KMS-11 (cell line): ENCODE data around the gene SHBG.

ENCODE experiments used
- H2AFZ ChIP-seq: fragments of 200-600 bp; sonication (generic); 2 replicates; pipeline ENCODE4 v1.6.1; 2016; ENCODE audit warnings: antibody characterized with exemption, mixed run types, low read depth
- H3K27ac ChIP-seq: fragments of 200-600 bp; sonication (generic); 2 replicates; pipeline ENCODE4 v1.6.1; 2016; ENCODE audit warnings: mild to moderate bottlenecking, mixed run types
- H3K27me3 ChIP-seq: fragments of 200-600 bp; sonication (generic); 2 replicates; pipeline ENCODE4 v1.6.1; 2017; ENCODE audit warnings: mild to moderate bottlenecking, low read depth, mixed run types, moderate library complexity; ENCODE audit not compliant: insufficient read depth
- H3K36me3 ChIP-seq: fragments of 200-600 bp; sonication (generic); 2 replicates; pipeline ENCODE4 v1.6.1; 2017; ENCODE audit warnings: mild to moderate bottlenecking, mixed run types; ENCODE audit not compliant: insufficient read depth
- H3K4me1 ChIP-seq: fragments of 200-600 bp; sonication (generic); 2 replicates; pipeline ENCODE4 v1.6.1; 2016; ENCODE audit warnings: mild to moderate bottlenecking, low read depth, mixed run types; ENCODE audit not compliant: poor library complexity, severe bottlenecking
- H3K4me2 ChIP-seq: fragments of 200-600 bp; sonication (generic); 2 replicates; pipeline ENCODE4 v1.7.0; 2016; ENCODE audit warnings: mild to moderate bottlenecking, mixed run types
- H3K4me3 ChIP-seq: fragments of 200-600 bp; sonication (generic); IDR thresholded peaks from 2 replicates; pipeline ENCODE4 v1.6.1; 2017; ENCODE audit warnings: low read depth, low read length, mixed read lengths; ENCODE audit not compliant: insufficient read depth
- H3K79me2 ChIP-seq: fragments of 200-600 bp; sonication (generic); 2 replicates; pipeline ENCODE4 v1.6.1; 2016; ENCODE audit warnings: low read depth, mixed run types; ENCODE audit not compliant: insufficient read depth
- H3K9ac ChIP-seq: fragments of 200-600 bp; sonication (generic); 2 replicates; pipeline ENCODE4 v1.6.1; 2016; ENCODE audit warnings: mild to moderate bottlenecking, mixed run types
- H4K20me1 ChIP-seq: fragments of 200-600 bp; sonication (generic); 2 replicates; pipeline ENCODE4 v1.6.1; 2016; ENCODE audit warnings: mild to moderate bottlenecking, mixed run types; ENCODE audit not compliant: insufficient read depth
- TF ChIP-seq, protein P1 (sequence below): fragments of 200-600 bp; sonication (generic); conservative IDR thresholded peaks from 2 replicates; pipeline ENCODE4 v1.6.1; 2017; ENCODE audit warnings: low read depth, mild to moderate bottlenecking, antibody characterized with exemption, low read length, moderate library complexity, mixed read lengths

The SHBG gene

DNA sequence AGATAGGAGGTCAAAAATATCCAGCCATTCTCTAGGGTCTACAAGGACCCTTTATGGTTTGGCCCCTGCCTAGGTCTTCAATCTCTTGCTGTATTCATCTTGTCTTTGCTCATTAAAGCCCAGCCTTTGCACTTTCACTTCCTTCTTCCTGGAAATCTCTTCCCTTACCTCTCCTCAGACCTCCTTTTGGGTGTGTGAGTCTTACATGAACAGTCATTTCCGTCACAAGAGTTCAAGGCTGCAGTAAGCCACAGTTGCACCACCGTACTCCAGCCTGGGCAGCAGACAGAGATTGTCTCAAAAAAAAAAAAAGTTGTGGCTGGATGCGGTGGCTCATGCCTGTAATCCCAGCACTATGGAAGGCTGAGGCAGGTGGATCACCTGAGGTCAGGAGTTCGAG is 14.8 kb downstream of the SHBG start:
- no peaks in the 10 kb centered on the region for H3K36me3 ChIP-seq
- H3K27ac ChIP-seq, result no peak overlapping the region
- H3K4me1 ChIP-seq, result no peaks in the 10 kb centered on the region
- H3K79me2 ChIP-seq, result no peaks in the 10 kb centered on the region
- TF ChIP-seq, protein P1, sequence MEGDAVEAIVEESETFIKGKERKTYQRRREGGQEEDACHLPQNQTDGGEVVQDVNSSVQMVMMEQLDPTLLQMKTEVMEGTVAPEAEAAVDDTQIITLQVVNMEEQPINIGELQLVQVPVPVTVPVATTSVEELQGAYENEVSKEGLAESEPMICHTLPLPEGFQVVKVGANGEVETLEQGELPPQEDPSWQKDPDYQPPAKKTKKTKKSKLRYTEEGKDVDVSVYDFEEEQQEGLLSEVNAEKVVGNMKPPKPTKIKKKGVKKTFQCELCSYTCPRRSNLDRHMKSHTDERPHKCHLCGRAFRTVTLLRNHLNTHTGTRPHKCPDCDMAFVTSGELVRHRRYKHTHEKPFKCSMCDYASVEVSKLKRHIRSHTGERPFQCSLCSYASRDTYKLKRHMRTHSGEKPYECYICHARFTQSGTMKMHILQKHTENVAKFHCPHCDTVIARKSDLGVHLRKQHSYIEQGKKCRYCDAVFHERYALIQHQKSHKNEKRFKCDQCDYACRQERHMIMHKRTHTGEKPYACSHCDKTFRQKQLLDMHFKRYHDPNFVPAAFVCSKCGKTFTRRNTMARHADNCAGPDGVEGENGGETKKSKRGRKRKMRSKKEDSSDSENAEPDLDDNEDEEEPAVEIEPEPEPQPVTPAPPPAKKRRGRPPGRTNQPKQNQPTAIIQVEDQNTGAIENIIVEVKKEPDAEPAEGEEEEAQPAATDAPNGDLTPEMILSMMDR, result no peak
- no peaks in the 10 kb centered on the region for H4K20me1 ChIP-seq
- H3K9ac ChIP-seq, result no peak overlapping the region
- H3K4me2 ChIP-seq, result no peak overlapping the region
- H3K4me3 ChIP-seq, result no peak overlapping the region
- H2AFZ ChIP-seq, result no peak overlapping the region
- no peaks in the 10 kb centered on the region for H3K27me3 ChIP-seq

DNA sequence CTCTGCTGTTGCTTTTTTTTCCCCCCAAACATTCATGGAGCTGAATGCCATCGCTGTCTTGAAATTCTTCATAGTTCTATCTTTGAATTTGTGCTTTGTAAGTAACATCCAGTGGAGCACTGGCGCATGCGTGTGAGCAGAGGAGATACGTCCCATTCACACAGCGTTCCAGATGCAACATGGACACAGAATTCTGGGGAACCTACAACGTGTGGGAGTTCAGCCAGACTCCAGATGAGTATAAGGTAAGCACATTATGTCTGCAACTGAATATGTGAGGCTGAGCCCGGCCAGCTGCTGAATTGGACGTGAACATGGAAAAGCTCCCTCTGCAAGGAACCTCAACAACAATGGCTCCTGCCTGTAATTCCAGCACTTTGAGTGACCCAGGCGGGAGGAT is 16.5 kb downstream of the SHBG start:
- TF ChIP-seq, protein P1, result no peak

DNA sequence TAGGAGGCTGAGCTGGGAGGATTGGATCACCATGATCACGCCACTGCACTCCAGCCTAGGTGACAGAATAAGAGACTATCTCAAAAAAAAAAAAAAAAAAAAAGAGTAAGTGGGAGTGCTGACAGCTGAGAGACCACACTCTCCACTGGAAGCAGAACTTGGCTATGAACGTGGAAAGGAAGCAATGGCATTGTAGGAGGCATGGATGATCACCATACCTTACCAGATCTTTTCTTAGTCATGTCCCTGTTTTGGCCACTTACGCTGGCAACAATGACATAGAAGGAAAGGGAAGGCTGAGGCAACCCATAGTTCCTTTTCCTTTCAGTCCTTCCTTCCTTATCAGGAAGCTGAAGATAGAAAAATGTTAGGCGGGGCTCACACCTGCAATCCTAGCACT is 17.1 kb downstream of the SHBG start:
- Histone ChIP-seq H2AFZ (no peak overlapping the region), H3K27ac (no peak overlapping the region)

More for the DNA sequence above, 16.5 kb downstream of the SHBG start:
- no peaks in the 10 kb centered on the region for H3K36me3 ChIP-seq
- H3K79me2 ChIP-seq, result no peaks in the 10 kb centered on the region
- H2AFZ ChIP-seq, result no peak overlapping the region
- H3K4me1 ChIP-seq, result no peaks in the 10 kb centered on the region
- H4K20me1 ChIP-seq, result no peaks in the 10 kb centered on the region
- H3K27ac ChIP-seq, result no peak overlapping the region
- no peak overlapping the region for H3K4me2 ChIP-seq
- H3K27me3 ChIP-seq, result no peaks in the 10 kb centered on the region
- no peak overlapping the region for H3K9ac ChIP-seq
- H3K4me3 ChIP-seq, result no peak overlapping the region

DNA sequence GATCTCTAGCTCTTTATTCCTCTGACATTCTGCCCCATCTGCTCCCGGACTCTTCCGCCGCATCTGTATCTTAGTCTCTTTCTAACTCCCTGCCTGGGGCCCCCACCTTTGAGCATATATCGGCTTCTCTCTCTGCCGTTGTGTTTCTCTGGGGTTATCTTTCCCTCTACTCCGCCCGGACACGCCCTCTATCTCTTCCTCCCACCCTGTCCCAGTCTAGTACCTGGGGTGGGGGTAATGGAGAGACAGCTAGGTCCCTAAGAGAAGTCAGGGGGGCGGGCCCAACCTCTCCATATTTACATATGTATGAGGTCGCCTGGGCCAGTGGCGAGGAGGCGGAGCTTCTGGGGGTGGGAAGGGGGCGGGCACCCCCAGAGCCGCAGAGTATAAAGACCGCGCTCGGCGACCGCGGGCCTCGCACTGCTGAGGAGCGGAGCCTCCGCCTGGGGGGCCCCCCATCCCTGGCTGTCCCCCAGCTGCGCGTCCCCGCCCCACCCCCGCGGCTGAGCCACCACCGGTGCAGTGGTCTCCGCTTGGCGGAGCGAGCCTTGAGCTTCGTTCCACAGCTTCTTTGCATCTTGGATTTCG is 20.7 kb downstream of the SHBG start, which contains the start of gene ATP1B2:
TSS of gene ATP1B2 (plus strand) at position 418 of the 588 bp plus-strand sequence. CDS start 593 bp downstream, outside the sequence.
- no peaks in the 10 kb centered on the region for H3K4me1 ChIP-seq
- no peaks in the 10 kb centered on the region for H3K27me3 ChIP-seq
- H4K20me1 ChIP-seq, result no peaks in the 10 kb centered on the region
- H3K4me3 ChIP-seq, result no peak within 1 kb of the TSS
- H2AFZ ChIP-seq, result no peak within 1 kb of the TSS
- H3K9ac ChIP-seq, result no peak within 1 kb of the TSS
- H3K79me2 ChIP-seq, result no peaks in the 10 kb centered on the region
- TF ChIP-seq, protein P1, result no peak
- H3K4me2 ChIP-seq, result no peak within 1 kb of the TSS
- no peak within 1 kb of the TSS for H3K27ac ChIP-seq
- no peaks in the 10 kb centered on the region for H3K36me3 ChIP-seq

More for the DNA sequence above, 17.1 kb downstream of the SHBG start:
- Histone ChIP-seq H3K27me3 (no peaks in the 10 kb centered on the region), H3K4me1 (no peaks in the 10 kb centered on the region), H3K4me2 (no peak overlapping the region), H3K4me3 (no peak overlapping the region), H4K20me1 (no peaks in the 10 kb centered on the region), H3K36me3 (no peaks in the 10 kb centered on the region), H3K79me2 (no peaks in the 10 kb centered on the region), H3K9ac (no peak overlapping the region)
- TF ChIP-seq, protein P1, result no peak
